HepG2 (cell line): ENCODE results near the gene ZKSCAN5. TPM values are rescaled to one million over a fixed set of nuclear protein-coding genes. Genes with fewer than 3 reads are reported as not detected.

Source experiments
- ASH2L ChIP-seq: fragments of 300-600, 200-600 bp; sonication (generic); IDR thresholded peaks from 2 replicates; pipeline ENCODE4 v1.7.0; 2017; ENCODE audit warnings: low read depth, mild to moderate bottlenecking, moderate library complexity, mixed read lengths, low read length; ENCODE audit not compliant: insufficient read length
- BORCS8-MEF2B ChIP-seq: sonication (generic); formaldehyde crosslinking; IDR thresholded peaks from 2 replicates; pipeline ENCODE4 v1.8.0; 2022; ENCODE audit warnings: mild to moderate bottlenecking, missing genetic modification reagents
- CCDC6 ChIP-seq: sonication (generic); formaldehyde crosslinking; IDR thresholded peaks from 2 replicates; pipeline ENCODE4 v1.8.1; 2022; ENCODE audit warnings: mild to moderate bottlenecking, missing genetic modification reagents, moderate library complexity
- CEBPB ChIP-seq: IDR thresholded peaks from 2 replicates; pipeline ENCODE4 v1.6.1; 2011; ENCODE audit warnings: low read depth, low read length, improper control_type of control experiment, borderline replicate concordance
- CREB1 ChIP-seq, 2 experiments: fragments of 450-650 bp in 1 of 2; IDR thresholded peaks; 2 replicates each; pipeline ENCODE4 v1.6.1; 2016 to 2017; ENCODE audit warnings: control low read depth in 1 of 2, mild to moderate bottlenecking in 1 of 2, missing compliant biosample characterization in 1 of 2, missing genetic modification characterization in 1 of 2
- DNMT3B ChIP-seq: conservative IDR thresholded peaks from 2 replicates; pipeline ENCODE4 v1.6.1; 2016; ENCODE audit warnings: missing biosample characterization, control low read depth
- MEF2D ChIP-seq: sonication (generic); formaldehyde crosslinking; IDR thresholded peaks from 2 replicates; pipeline ENCODE4 v1.5.1; 2020; ENCODE audit warnings: mild to moderate bottlenecking, missing genetic modification reagents
- MYC ChIP-seq: sonication (generic); formaldehyde crosslinking; IDR thresholded peaks from 2 replicates; pipeline ENCODE4 v1.9.0; 2021; ENCODE audit warnings: missing genetic modification reagents, borderline replicate concordance
- NFATC3 ChIP-seq: sonication (generic); formaldehyde crosslinking; IDR thresholded peaks from 2 replicates; pipeline ENCODE4 v1.5.1; 2020; ENCODE audit warnings: mild to moderate bottlenecking, missing genetic modification reagents
- NKX3-1 ChIP-seq: sonication (generic); formaldehyde crosslinking; IDR thresholded peaks from 2 replicates; pipeline ENCODE4 v1.5.0; 2020; ENCODE audit warnings: missing genetic modification reagents
- NPAS2 ChIP-seq: sonication (generic); formaldehyde crosslinking; IDR thresholded peaks from 2 replicates; pipeline ENCODE4 v1.8.0; 2022; ENCODE audit warnings: mild to moderate bottlenecking, missing genetic modification reagents, borderline replicate concordance
- SMARCC2 ChIP-seq: fragments of 450-650 bp; IDR thresholded peaks from 2 replicates; pipeline ENCODE4 v1.6.1; 2017; ENCODE audit warnings: antibody characterized with exemption, mild to moderate bottlenecking
- TEAD2 ChIP-seq: sonication (generic); formaldehyde crosslinking; IDR thresholded peaks from 2 replicates; pipeline ENCODE4 v1.9.0; 2021; ENCODE audit warnings: missing genetic modification reagents
- ZFX ChIP-seq: sonication (generic); formaldehyde crosslinking; IDR thresholded peaks from 2 replicates; pipeline ENCODE4 v1.4.0; 2020; ENCODE audit warnings: mild to moderate bottlenecking, low read depth, missing genetic modification reagents, moderate library complexity
- ZNF121 ChIP-seq: sonication (generic); formaldehyde crosslinking; IDR thresholded peaks from 2 replicates; pipeline ENCODE4 v1.5.0; 2020; ENCODE audit warnings: mild to moderate bottlenecking, missing genetic modification reagents
- ZNF160 ChIP-seq: sonication (generic); formaldehyde crosslinking; IDR thresholded peaks from 2 replicates; pipeline ENCODE4 v1.8.0; 2022; ENCODE audit warnings: mild to moderate bottlenecking, inconsistent platforms, missing genetic modification reagents
- ZNF253 ChIP-seq: sonication (generic); formaldehyde crosslinking; IDR thresholded peaks from 2 replicates; pipeline ENCODE4 v1.8.0; 2022; ENCODE audit warnings: mild to moderate bottlenecking, missing genetic modification reagents, borderline replicate concordance
- ZNF292 ChIP-seq: sonication (generic); formaldehyde crosslinking; IDR thresholded peaks from 2 replicates; pipeline ENCODE4 v1.8.1; 2022; ENCODE audit warnings: mild to moderate bottlenecking, low read depth, missing genetic modification reagents, borderline replicate concordance
- ZNF367 ChIP-seq: sonication (generic); formaldehyde crosslinking; IDR thresholded peaks from 2 replicates; pipeline ENCODE4 v1.4.0; 2020; ENCODE audit warnings: missing genetic modification reagents, borderline replicate concordance
- ZNF564 ChIP-seq: sonication (generic); formaldehyde crosslinking; IDR thresholded peaks from 2 replicates; pipeline ENCODE4 v1.8.1; 2023; ENCODE audit warnings: mild to moderate bottlenecking, missing genetic modification reagents
- ZNF598 ChIP-seq: sonication (generic); formaldehyde crosslinking; IDR thresholded peaks from 2 replicates; pipeline ENCODE4 v1.5.1; 2020; ENCODE audit warnings: mild to moderate bottlenecking, missing genetic modification reagents, borderline replicate concordance
- ZNF678 ChIP-seq: sonication (generic); formaldehyde crosslinking; IDR thresholded peaks from 2 replicates; pipeline ENCODE4 v1.4.0; 2020; ENCODE audit warnings: mild to moderate bottlenecking, missing genetic modification reagents
- ZSCAN29 ChIP-seq: sonication (generic); formaldehyde crosslinking; conservative IDR thresholded peaks from 2 replicates; pipeline ENCODE4 v1.4.0; 2020; ENCODE audit warnings: mild to moderate bottlenecking, missing genetic modification reagents
- polyA plus RNA-seq, 8 experiments: library from polyadenylated mRNA; depleted of rRNA in 3 of 8; stranded (reverse) in 7 of 8; unstranded in 1 of 8; fragments of >200 nt; fragmentation: Illumina TruSeq in 4 of 8; extraction: Trizol in 4 of 8; gene quantifications; 2 replicates each; pipeline versions ENCODE4 v1.2.1 to v1.2.3, GENCODE V29; 2011 to 2016; ENCODE audit warnings: low read depth in 4 of 8, missing spikeins in 1 of 8, mixed read lengths in 1 of 8; ENCODE audit not compliant: insufficient read depth in 1 of 8
- total RNA-seq, 5 experiments: library from RNA; depleted of rRNA; stranded (reverse); fragments of >200 nt; fragmentation: Illumina TruSeq; extraction: Trizol; gene quantifications; 2 replicates each; pipeline ENCODE4 v1.2.3, GENCODE V29; 2016; ENCODE audit warnings: low read depth in 1 of 5
- TF ChIP-seq, protein P1 (sequence below): sonication (generic); formaldehyde crosslinking; IDR thresholded peaks from 2 replicates; pipeline ENCODE4 v1.5.0; 2020; ENCODE audit warnings: missing genetic modification reagents
- TF ChIP-seq, protein P2 (sequence below): sonication (generic); formaldehyde crosslinking; IDR thresholded peaks from 2 replicates; pipeline ENCODE4 v1.8.1; 2023; ENCODE audit warnings: mild to moderate bottlenecking, missing genetic modification reagents

ZKSCAN5 gene
- total and polyA plus RNA-seq, 2 of the 13 experiments (the other 11 are each of a cell fraction or from before 2014, with no cell fraction given) = 5.5 to 11.7 TPM

DNA sequence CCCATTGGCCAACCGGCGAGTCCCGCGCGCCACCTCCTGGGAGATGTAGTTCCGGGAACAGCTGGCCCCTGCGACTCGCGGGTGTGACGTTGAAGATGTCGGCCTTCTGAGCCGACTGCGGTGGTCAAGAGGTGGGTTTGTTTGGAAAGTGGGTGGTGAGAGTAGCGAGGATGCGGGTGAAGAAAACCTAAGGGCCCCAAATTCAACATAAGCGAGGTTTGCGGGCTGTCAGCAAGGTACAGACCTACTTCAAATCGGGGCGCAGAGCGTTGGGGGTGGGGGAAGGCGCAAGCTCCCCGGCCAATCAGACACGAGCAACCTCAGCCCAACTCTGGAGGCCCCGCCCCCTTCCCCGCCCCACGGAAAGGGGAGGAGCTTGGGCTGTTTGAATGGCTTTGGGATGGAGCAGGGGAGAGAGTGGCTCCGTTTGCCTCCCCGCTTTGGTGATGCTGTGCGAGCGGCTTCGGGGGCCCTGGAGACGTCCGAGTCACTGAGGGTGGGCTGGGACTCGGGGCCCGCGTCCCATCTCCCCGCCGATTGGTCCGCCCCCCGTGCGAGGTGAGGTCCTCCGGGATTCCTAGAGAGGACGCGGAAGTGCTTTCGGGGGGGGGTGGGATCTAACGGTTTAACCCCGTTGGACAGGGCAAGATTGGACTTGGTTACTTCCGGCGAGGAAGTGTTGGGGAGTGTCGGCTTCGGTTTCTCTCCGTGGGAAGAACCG is at the start of gene ZKSCAN5 (continued):
- peak; percentile 62; the same call in 1 of the 2 replicates for TF ChIP-seq ZNF564
- peak; percentile 80 for TF ChIP-seq ASH2L
- no peak for TF ChIP-seq TEAD2 (CRISPR knock-in tag)
- TF ChIP-seq CREB1 (IDR thresholded peaks at IDR 0.05) = peak; percentile 85
- peak; percentile 91 for TF ChIP-seq CREB1 (CRISPR knock-in tag; IDR thresholded peaks at IDR 0.05)
- TF ChIP-seq MEF2D (CRISPR knock-in tag) = peak; percentile 81; the same call in 1 of the 2 replicates
- TF ChIP-seq ZNF367 (CRISPR knock-in tag) = no peak
- peak; percentile 90 for TF ChIP-seq ZSCAN29 (CRISPR knock-in tag)
- TF ChIP-seq MYC (CRISPR knock-in tag) = peak; percentile 41; the same call in 1 of the 2 replicates
- peak; percentile 72; the same call in 1 of the 2 replicates for TF ChIP-seq ZNF160 (CRISPR knock-in tag)
- TF ChIP-seq, protein P1, sequence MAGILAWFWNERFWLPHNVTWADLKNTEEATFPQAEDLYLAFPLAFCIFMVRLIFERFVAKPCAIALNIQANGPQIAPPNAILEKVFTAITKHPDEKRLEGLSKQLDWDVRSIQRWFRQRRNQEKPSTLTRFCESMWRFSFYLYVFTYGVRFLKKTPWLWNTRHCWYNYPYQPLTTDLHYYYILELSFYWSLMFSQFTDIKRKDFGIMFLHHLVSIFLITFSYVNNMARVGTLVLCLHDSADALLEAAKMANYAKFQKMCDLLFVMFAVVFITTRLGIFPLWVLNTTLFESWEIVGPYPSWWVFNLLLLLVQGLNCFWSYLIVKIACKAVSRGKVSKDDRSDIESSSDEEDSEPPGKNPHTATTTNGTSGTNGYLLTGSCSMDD (CRISPR knock-in tag) = no peak
- no peak for TF ChIP-seq ZNF678 (CRISPR knock-in tag)
- TF ChIP-seq, protein P2, sequence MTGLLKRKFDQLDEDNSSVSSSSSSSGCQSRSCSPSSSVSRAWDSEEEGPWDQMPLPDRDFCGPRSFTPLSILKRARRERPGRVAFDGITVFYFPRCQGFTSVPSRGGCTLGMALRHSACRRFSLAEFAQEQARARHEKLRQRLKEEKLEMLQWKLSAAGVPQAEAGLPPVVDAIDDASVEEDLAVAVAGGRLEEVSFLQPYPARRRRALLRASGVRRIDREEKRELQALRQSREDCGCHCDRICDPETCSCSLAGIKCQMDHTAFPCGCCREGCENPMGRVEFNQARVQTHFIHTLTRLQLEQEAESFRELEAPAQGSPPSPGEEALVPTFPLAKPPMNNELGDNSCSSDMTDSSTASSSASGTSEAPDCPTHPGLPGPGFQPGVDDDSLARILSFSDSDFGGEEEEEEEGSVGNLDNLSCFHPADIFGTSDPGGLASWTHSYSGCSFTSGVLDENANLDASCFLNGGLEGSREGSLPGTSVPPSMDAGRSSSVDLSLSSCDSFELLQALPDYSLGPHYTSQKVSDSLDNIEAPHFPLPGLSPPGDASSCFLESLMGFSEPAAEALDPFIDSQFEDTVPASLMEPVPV (CRISPR knock-in tag) = no peak
- 0 out of 2 replicates have a peak, but pooled peaks have one; percentile 36 for TF ChIP-seq CEBPB
- TF ChIP-seq ZNF292 = no peak
- no peak for TF ChIP-seq ZNF253 (CRISPR knock-in tag)
- peak; percentile 30; the same call in 1 of the 2 replicates for TF ChIP-seq DNMT3B
- no peak for TF ChIP-seq NKX3-1 (CRISPR knock-in tag)
- TF ChIP-seq NFATC3 (CRISPR knock-in tag) = 0 out of 2 replicates have a peak, but pooled peaks have one; percentile 66
- no peak for TF ChIP-seq SMARCC2
- peak; percentile 76; the same call in 1 of the 2 replicates for TF ChIP-seq NPAS2 (CRISPR knock-in tag)
- no peak for TF ChIP-seq BORCS8-MEF2B
- peak; percentile 78; the same call in 1 of the 2 replicates for TF ChIP-seq ZNF598 (CRISPR knock-in tag)
- TF ChIP-seq CCDC6 (CRISPR knock-in tag) = no peak; the same call in 1 of the 2 replicates
- TF ChIP-seq ZNF121 (CRISPR knock-in tag) = peak; percentile 53; the same call in 1 of the 2 replicates
- peak; percentile 88 for TF ChIP-seq ZFX (CRISPR knock-in tag)
